Fibroblast of pulmonary artery (primary cell): Measurements from ENCODE around the gene ZNF485.

Experiments
- DNase-seq: peaks from one replicate; pipeline ENCODE4 v3.0.0-alpha.2; 2010; ENCODE audit warnings: low read depth
- H3K4me3 ChIP-seq: replicated peaks from 2 replicates; pipeline ENCODE4 v1.5.1; 2011; ENCODE audit warnings: low read depth, mild to moderate bottlenecking, control low read depth, low read length, moderate library complexity
- CTCF ChIP-seq: IDR thresholded peaks from 2 replicates; pipeline ENCODE4 v1.5.1; 2011; ENCODE audit warnings: mild to moderate bottlenecking, control low read depth, low read length, inconsistent platforms; ENCODE audit errors: missing control alignments

ZNF485 gene

GRCh38 chr10:43606323-43607198 is at the start of gene ZNF485:
ZNF485 (plus strand) TSS chr10:43606438; CDS start chr10:43607051, 613 bp downstream.
- no peak for TF ChIP-seq CTCF
- peak within 1 kb of the TSS; percentile 59 for H3K4me3 ChIP-seq
- peak; percentile 70 for DNase-seq

GRCh38 chr10:43557214-43557613 is 49.0 kb upstream of the ZNF485 start:
- DNase-seq, result no peak
- H3K4me3 ChIP-seq, result no peak overlapping the region
- TF ChIP-seq CTCF, result no peak

GRCh38 chr10:43569681-43570080 is 36.6 kb upstream of the ZNF485 start:
- no peak for TF ChIP-seq CTCF
- no peak for DNase-seq
- H3K4me3 ChIP-seq, result no peak overlapping the region

- no peak for DNase-seq
- H3K4me3 ChIP-seq, result no peak overlapping the region
- no peak for TF ChIP-seq CTCF
These were observed 35.3 kb upstream of the ZNF485 start for GRCh38 chr10:43570971-43571370.

- peak overlapping the region; percentile 52 for H3K4me3 ChIP-seq
- DNase-seq, result no peak
- TF ChIP-seq CTCF, result no peak
These were observed 32.8 kb upstream of the ZNF485 start for GRCh38 chr10:43573250-43574000.

GRCh38 chr10:43574001-43574892 is 32.0 kb upstream of the ZNF485 start, which contains the start of gene ZNF239:
ZNF239 (minus strand) TSS chr10:43574616; CDS start chr10:43558079, 16,537 bp downstream.
- peak; percentile 90 for DNase-seq
- peak within 1 kb of the TSS; percentile 52 for H3K4me3 ChIP-seq
- no peak for TF ChIP-seq CTCF
